H1 (cell line): ENCODE results near the gene ERMARD.

Experiments used
- BRCA1 ChIP-seq: IDR thresholded peaks from 2 replicates; pipeline ENCODE4 v1.6.1; 2012; ENCODE audit warnings: low read depth, low read length, improper control_type of control experiment
- CBX5 ChIP-seq: fragments of 300-800, 300-1000 bp; sonication (generic); IDR thresholded peaks from 2 replicates; pipeline ENCODE4 v1.7.1; 2016; ENCODE audit warnings: antibody characterized with exemption, low read length, low read depth
- EP300 ChIP-seq, 2 experiments: IDR thresholded peaks; 1 replicate in 1 of 2; 2 replicates in 1 of 2; pipeline ENCODE4 v1.6.1; 2011 to 2012; ENCODE audit warnings: low read depth in 2 of 2, low read length in 2 of 2, mild to moderate bottlenecking in 2 of 2, borderline replicate concordance in 1 of 2, inconsistent platforms in 1 of 2, moderate library complexity in 1 of 2
- EZH2 ChIP-seq: fragments of 200-600 bp; sonication (generic); IDR thresholded peaks from 2 replicates; pipeline ENCODE4 v1.7.1; 2012; ENCODE audit warnings: low read depth, mild to moderate bottlenecking, moderate library complexity, low read length, inconsistent platforms; ENCODE audit not compliant: severe bottlenecking
- JUN ChIP-seq: IDR thresholded peaks from 2 replicates; pipeline ENCODE4 v1.6.1; 2011; ENCODE audit warnings: low read depth, mild to moderate bottlenecking, improper control_type of control experiment, low read length
- KDM5A ChIP-seq: fragments of 200-600 bp; IDR thresholded peaks from 2 replicates; pipeline ENCODE4 v1.7.1; 2012; ENCODE audit warnings: mild to moderate bottlenecking, low read length, inconsistent platforms, mixed read lengths
- POLR2A ChIP-seq, 2 experiments: IDR thresholded peaks; 1 replicate in 1 of 2; 2 replicates in 1 of 2; pipeline ENCODE4 v1.6.1; 2011; ENCODE audit warnings: low read depth in 2 of 2, low read length in 2 of 2, mild to moderate bottlenecking in 2 of 2; ENCODE audit errors: control extremely low read depth in 1 of 2
- POLR2AphosphoS5 ChIP-seq: IDR thresholded peaks from 2 replicates; pipeline ENCODE4 v1.6.1; 2011; ENCODE audit warnings: low read depth, low read length
- SIN3A ChIP-seq, 2 experiments: IDR thresholded peaks in 1 of 2; conservative IDR thresholded peaks in 1 of 2; 2 replicates each; pipeline ENCODE4 v1.6.1; 2011 to 2012; ENCODE audit warnings: low read length in 2 of 2, improper control_type of control experiment in 1 of 2, low read depth in 1 of 2, mild to moderate bottlenecking in 1 of 2
- SP2 ChIP-seq: IDR thresholded peaks from 2 replicates; pipeline ENCODE4 v1.6.1; 2012; ENCODE audit warnings: mild to moderate bottlenecking, low read length, inconsistent platforms
- TBP ChIP-seq: IDR thresholded peaks from 2 replicates; pipeline ENCODE4 v1.6.1; 2011; ENCODE audit warnings: low read depth, low read length, improper control_type of control experiment
- TF ChIP-seq, protein P1 (sequence below), 3 experiments: IDR thresholded peaks; 1 replicate in 2 of 3; 2 replicates in 1 of 3; pipeline versions ENCODE4 v1.5.1 to v1.6.1; 2011; ENCODE audit warnings: low read length in 3 of 3, mild to moderate bottlenecking in 3 of 3, inconsistent platforms in 2 of 3, low read depth in 1 of 3, moderate library complexity in 1 of 3; ENCODE audit not compliant: insufficient read depth in 1 of 3; ENCODE audit errors: control extremely low read depth in 1 of 3
- TF ChIP-seq, protein P2 (sequence below): IDR thresholded peaks from 2 replicates; pipeline ENCODE4 v1.6.1; 2011; ENCODE audit warnings: low read depth, mild to moderate bottlenecking, low read length; ENCODE audit not compliant: insufficient read depth

DNA sequence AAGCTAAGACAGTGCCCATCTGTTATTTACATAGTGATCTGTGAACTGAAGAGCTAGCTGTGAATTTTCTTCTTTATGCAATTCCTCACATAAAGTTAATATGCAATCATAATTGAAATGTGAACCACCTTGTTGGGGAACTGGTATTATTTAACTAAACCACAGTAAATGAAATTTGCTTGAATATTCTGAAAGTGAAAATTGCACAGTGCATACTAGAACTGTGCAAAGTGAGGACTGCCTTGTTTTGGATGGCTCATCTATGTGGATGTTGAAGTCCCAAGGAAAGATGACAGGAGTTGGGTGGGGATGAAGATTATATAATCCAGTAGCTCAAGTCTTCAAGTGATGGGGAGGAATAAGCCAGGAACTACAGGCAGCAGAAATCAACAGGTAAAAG, 21.5 kb upstream of the ERMARD start:
- TF ChIP-seq TBP (no peak), POLR2A (IDR thresholded peaks at IDR 0.05; ENCODE audit: control extremely low read depth in 1 of 2, low read depth in 2 of 2, low read length in 2 of 2) (no peak), EZH2 (no peak), KDM5A (no peak), EP300 (IDR thresholded peaks at IDR 0.05; ENCODE audit: borderline replicate concordance in 1 of 2, low read depth in 2 of 2, low read length in 2 of 2) (no peak), POLR2AphosphoS5 (no peak), BRCA1 (no peak), JUN (no peak), CBX5 (no peak), SP2 (no peak), SIN3A (conservative IDR thresholded peaks at IDR 0.05 in 1 of 2, IDR thresholded peaks at IDR 0.05 in 1 of 2; ENCODE audit: low read depth in 1 of 2, low read length in 2 of 2) (no peak)
- TF ChIP-seq, protein P1, sequence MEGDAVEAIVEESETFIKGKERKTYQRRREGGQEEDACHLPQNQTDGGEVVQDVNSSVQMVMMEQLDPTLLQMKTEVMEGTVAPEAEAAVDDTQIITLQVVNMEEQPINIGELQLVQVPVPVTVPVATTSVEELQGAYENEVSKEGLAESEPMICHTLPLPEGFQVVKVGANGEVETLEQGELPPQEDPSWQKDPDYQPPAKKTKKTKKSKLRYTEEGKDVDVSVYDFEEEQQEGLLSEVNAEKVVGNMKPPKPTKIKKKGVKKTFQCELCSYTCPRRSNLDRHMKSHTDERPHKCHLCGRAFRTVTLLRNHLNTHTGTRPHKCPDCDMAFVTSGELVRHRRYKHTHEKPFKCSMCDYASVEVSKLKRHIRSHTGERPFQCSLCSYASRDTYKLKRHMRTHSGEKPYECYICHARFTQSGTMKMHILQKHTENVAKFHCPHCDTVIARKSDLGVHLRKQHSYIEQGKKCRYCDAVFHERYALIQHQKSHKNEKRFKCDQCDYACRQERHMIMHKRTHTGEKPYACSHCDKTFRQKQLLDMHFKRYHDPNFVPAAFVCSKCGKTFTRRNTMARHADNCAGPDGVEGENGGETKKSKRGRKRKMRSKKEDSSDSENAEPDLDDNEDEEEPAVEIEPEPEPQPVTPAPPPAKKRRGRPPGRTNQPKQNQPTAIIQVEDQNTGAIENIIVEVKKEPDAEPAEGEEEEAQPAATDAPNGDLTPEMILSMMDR (IDR thresholded peaks at IDR 0.05; ENCODE audit: control extremely low read depth in 1 of 3, insufficient read depth in 1 of 3, low read depth in 1 of 3, low read length in 3 of 3) = no peak
- TF ChIP-seq, protein P2, sequence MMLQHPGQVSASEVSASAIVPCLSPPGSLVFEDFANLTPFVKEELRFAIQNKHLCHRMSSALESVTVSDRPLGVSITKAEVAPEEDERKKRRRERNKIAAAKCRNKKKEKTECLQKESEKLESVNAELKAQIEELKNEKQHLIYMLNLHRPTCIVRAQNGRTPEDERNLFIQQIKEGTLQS = no peak
